Osteoblast (primary cell): ENCODE results near the gene C12orf75. TPM values are rescaled to one million over a fixed set of nuclear protein-coding genes. Genes with fewer than 3 reads are reported as not detected.

ENCODE experiments used
- DNase-seq: peaks from one replicate; pipeline ENCODE4 v3.0.0; 2011; ENCODE audit warnings: low spot score, mixed read lengths; ENCODE audit not compliant: insufficient read length; ENCODE audit errors: missing footprints
- H2AFZ ChIP-seq: 2 replicates; pipeline ENCODE4 v1.6.0; 2011; ENCODE audit warnings: mild to moderate bottlenecking, low read length
- H3K27ac ChIP-seq: 2 replicates; pipeline ENCODE4 v1.5.1; 2011; ENCODE audit warnings: mild to moderate bottlenecking, low read depth, low read length, moderate library complexity
- H3K27me3 ChIP-seq: 2 replicates; pipeline ENCODE4 v1.6.0; 2012; ENCODE audit warnings: mild to moderate bottlenecking, control low read depth, inconsistent platforms, low read length, moderate library complexity; ENCODE audit not compliant: insufficient read depth
- H3K36me3 ChIP-seq: 2 replicates; pipeline ENCODE4 v1.5.1; 2011; ENCODE audit warnings: mild to moderate bottlenecking, low read length, control low read depth, moderate library complexity; ENCODE audit not compliant: insufficient read depth
- H3K4me1 ChIP-seq: 2 replicates; pipeline ENCODE4 v1.5.1; 2011; ENCODE audit warnings: mild to moderate bottlenecking, low read length, control low read depth, moderate library complexity; ENCODE audit not compliant: insufficient read depth
- H3K4me2 ChIP-seq: 2 replicates; pipeline ENCODE4 v1.6.0; 2011; ENCODE audit warnings: mild to moderate bottlenecking, low read length; ENCODE audit not compliant: insufficient read depth
- H3K4me3 ChIP-seq: fragments of 200-600 bp; sonication (generic); 3 replicates; pipeline ENCODE4 v1.5.1; 2012; ENCODE audit warnings: mild to moderate bottlenecking, low read length, inconsistent platforms; ENCODE audit not compliant: insufficient read depth
- H3K79me2 ChIP-seq: 2 replicates; pipeline ENCODE4 v1.6.0; 2012; ENCODE audit warnings: mild to moderate bottlenecking, low read length, control low read depth, inconsistent platforms; ENCODE audit not compliant: insufficient read depth
- H3K9me3 ChIP-seq: 2 replicates; pipeline ENCODE4 v1.5.1; 2011; ENCODE audit warnings: low read depth, low read length, control low read depth
- H4K20me1 ChIP-seq: 2 replicates; pipeline ENCODE4 v1.6.0; 2012; ENCODE audit warnings: mild to moderate bottlenecking, low read length, control low read depth; ENCODE audit not compliant: insufficient read depth
- total RNA-seq: library from RNA; depleted of rRNA; stranded (reverse); fragments of >200 nt; gene quantifications from 2 replicates; pipeline ENCODE4 v1.2.3, GENCODE V29; 2012
- TF ChIP-seq, protein P1 (sequence below): IDR thresholded peaks from 2 replicates; pipeline ENCODE4 v1.5.1; 2011; ENCODE audit warnings: mild to moderate bottlenecking, low read depth, low read length, moderate library complexity; ENCODE audit errors: extremely low read depth

Gene C12orf75
- total RNA-seq, 1 donor = 48.5 TPM

- Histone ChIP-seq H2AFZ (no peak overlapping the region), H3K79me2 (no peaks in the 10 kb centered on the region), H3K4me3 (no peak overlapping the region), H3K4me1 (peaks cover 18% of the 10 kb centered on the region), H3K4me2 (no peak overlapping the region), H3K27me3 (no peaks in the 10 kb centered on the region), H4K20me1 (no peaks in the 10 kb centered on the region), H3K9me3 (no peaks in the 10 kb centered on the region), H3K27ac (no peak overlapping the region), H3K36me3 (no peaks in the 10 kb centered on the region)
- DNase-seq = no peak
- TF ChIP-seq, protein P1, sequence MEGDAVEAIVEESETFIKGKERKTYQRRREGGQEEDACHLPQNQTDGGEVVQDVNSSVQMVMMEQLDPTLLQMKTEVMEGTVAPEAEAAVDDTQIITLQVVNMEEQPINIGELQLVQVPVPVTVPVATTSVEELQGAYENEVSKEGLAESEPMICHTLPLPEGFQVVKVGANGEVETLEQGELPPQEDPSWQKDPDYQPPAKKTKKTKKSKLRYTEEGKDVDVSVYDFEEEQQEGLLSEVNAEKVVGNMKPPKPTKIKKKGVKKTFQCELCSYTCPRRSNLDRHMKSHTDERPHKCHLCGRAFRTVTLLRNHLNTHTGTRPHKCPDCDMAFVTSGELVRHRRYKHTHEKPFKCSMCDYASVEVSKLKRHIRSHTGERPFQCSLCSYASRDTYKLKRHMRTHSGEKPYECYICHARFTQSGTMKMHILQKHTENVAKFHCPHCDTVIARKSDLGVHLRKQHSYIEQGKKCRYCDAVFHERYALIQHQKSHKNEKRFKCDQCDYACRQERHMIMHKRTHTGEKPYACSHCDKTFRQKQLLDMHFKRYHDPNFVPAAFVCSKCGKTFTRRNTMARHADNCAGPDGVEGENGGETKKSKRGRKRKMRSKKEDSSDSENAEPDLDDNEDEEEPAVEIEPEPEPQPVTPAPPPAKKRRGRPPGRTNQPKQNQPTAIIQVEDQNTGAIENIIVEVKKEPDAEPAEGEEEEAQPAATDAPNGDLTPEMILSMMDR = no peak
These were observed 53.7 kb downstream of the C12orf75 start for GRCh38 chr12:105384220-105384619.

- H3K4me1 ChIP-seq = peaks cover 18% of the 10 kb centered on the region
- no peaks in the 10 kb centered on the region for H3K9me3 ChIP-seq
- H3K27ac ChIP-seq = no peak overlapping the region
- no peak overlapping the region for H2AFZ ChIP-seq
- H3K4me2 ChIP-seq = no peak overlapping the region
- H3K4me3 ChIP-seq = no peak overlapping the region
- no peaks in the 10 kb centered on the region for H3K79me2 ChIP-seq
- no peak for DNase-seq
- no peaks in the 10 kb centered on the region for H3K36me3 ChIP-seq
- no peaks in the 10 kb centered on the region for H4K20me1 ChIP-seq
- TF ChIP-seq, protein P1 = no peak
- H3K27me3 ChIP-seq = no peaks in the 10 kb centered on the region
These were observed 54.5 kb downstream of the C12orf75 start for GRCh38 chr12:105384916-105385535.

- TF ChIP-seq, protein P1 = no peak
- H3K4me1 ChIP-seq = peaks cover 18% of the 10 kb centered on the region
- no peak overlapping the region for H2AFZ ChIP-seq
- DNase-seq = no peak
- H3K9me3 ChIP-seq = no peaks in the 10 kb centered on the region
- H3K79me2 ChIP-seq = no peaks in the 10 kb centered on the region
- no peaks in the 10 kb centered on the region for H3K27me3 ChIP-seq
- H3K4me2 ChIP-seq = no peak overlapping the region
- H3K27ac ChIP-seq = no peak overlapping the region
- H3K4me3 ChIP-seq = no peak overlapping the region
- no peaks in the 10 kb centered on the region for H3K36me3 ChIP-seq
- no peaks in the 10 kb centered on the region for H4K20me1 ChIP-seq
These were observed 55.9 kb downstream of the C12orf75 start for GRCh38 chr12:105386431-105386830.

DNA sequence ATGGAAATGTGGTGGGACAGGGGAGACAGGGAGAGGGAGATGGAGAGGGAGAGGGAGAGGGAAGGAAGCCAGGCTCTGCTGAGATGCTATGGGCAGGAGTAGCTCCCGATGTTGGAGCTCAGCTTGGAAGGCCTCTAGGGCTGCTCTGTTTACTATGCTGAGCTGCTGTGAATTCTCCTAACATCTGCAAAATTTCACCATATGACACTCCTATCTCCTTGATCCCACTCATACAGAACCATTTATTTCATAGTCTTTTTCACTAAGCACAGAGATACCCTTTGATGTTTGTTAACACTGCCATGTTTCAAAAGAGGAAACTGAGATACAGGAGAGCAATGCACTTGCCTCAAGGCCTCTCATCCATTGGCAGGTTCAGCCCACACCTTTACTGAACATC lies 60.7 kb downstream of the C12orf75 start:
- H3K36me3 ChIP-seq = no peaks in the 10 kb centered on the region
- TF ChIP-seq, protein P1 = no peak
- H3K27me3 ChIP-seq = no peaks in the 10 kb centered on the region
- H3K4me2 ChIP-seq = no peak overlapping the region
- no peak overlapping the region for H3K27ac ChIP-seq
- H3K4me3 ChIP-seq = no peak overlapping the region
- no peak for DNase-seq
- H3K4me1 ChIP-seq = peaks cover 7% of the 10 kb centered on the region
- H3K9me3 ChIP-seq = no peaks in the 10 kb centered on the region
- H2AFZ ChIP-seq = no peak overlapping the region
- no peaks in the 10 kb centered on the region for H4K20me1 ChIP-seq
- H3K79me2 ChIP-seq = no peaks in the 10 kb centered on the region
